SK-N-SH treated with all-trans-retinoic acid at 6 μM for 48 hours (cell line): ENCODE results near the gene ENTR1.

ENCODE experiments used
- ATAC-seq: fragments of 200-7000 bp; cut with Tn5 transposase; 3 replicates; pipeline ENCODE4 v1.9.1; 2020; ENCODE audit warnings: mild to moderate bottlenecking, moderate library complexity
- ARNTL ChIP-seq: fragments of 450-650 bp; formaldehyde crosslinking; IDR thresholded peaks from 2 replicates; pipeline ENCODE4 v1.5.0; 2020; ENCODE audit warnings: low read depth, mild to moderate bottlenecking, moderate library complexity, borderline replicate concordance
- BACH2 ChIP-seq: fragments of 250-450 bp; sonication (Bioruptor Pico); IDR thresholded peaks from 2 replicates; pipeline ENCODE4 v1.9.0; 2021; ENCODE audit warnings: mild to moderate bottlenecking, borderline replicate concordance
- CREB5 ChIP-seq: fragments of 250-450 bp; sonication (Bioruptor Pico); IDR thresholded peaks from 2 replicates; pipeline ENCODE4 v1.5.1; 2020; ENCODE audit warnings: low read depth, mild to moderate bottlenecking, moderate library complexity
- CSDC2 ChIP-seq: fragments of 250-450 bp; sonication (Bioruptor Pico); IDR thresholded peaks from 2 replicates; pipeline ENCODE4 v1.5.0; 2020; ENCODE audit warnings: mild to moderate bottlenecking, moderate library complexity
- ESRRG ChIP-seq: fragments of 250-450 bp; sonication (Bioruptor Pico); IDR thresholded peaks from 2 replicates; pipeline ENCODE4 v1.6.1; 2021; ENCODE audit warnings: mild to moderate bottlenecking
- GLIS3 ChIP-seq: fragments of 250-450 bp; sonication (Bioruptor Pico); IDR thresholded peaks from 2 replicates; pipeline ENCODE4 v1.5.0; 2020; ENCODE audit warnings: mild to moderate bottlenecking, moderate library complexity
- ISL1 ChIP-seq: fragments of 250-450 bp; sonication (Bioruptor Pico); IDR thresholded peaks from 2 replicates; pipeline ENCODE4 v2.1.2; 2022; ENCODE audit warnings: mild to moderate bottlenecking, moderate library complexity
- OSR1 ChIP-seq: fragments of 250-450 bp; sonication (Bioruptor Pico); IDR thresholded peaks from 2 replicates; pipeline ENCODE4 v1.8.0; 2022; ENCODE audit warnings: moderate library complexity, mild to moderate bottlenecking, inconsistent platforms
- PATZ1 ChIP-seq: fragments of 250-450 bp; sonication (Bioruptor Pico); IDR thresholded peaks from 2 replicates; pipeline ENCODE4 v1.8.0; 2020; ENCODE audit warnings: mild to moderate bottlenecking, moderate library complexity, borderline replicate concordance
- POU6F1 ChIP-seq: fragments of 250-450 bp; sonication (Bioruptor Pico); IDR thresholded peaks from 2 replicates; pipeline ENCODE4 v1.8.0; 2021; ENCODE audit warnings: low read depth, mild to moderate bottlenecking, moderate library complexity, borderline replicate concordance
- PPARA ChIP-seq: fragments of 250-450 bp; sonication (Bioruptor Pico); IDR thresholded peaks from 2 replicates; pipeline ENCODE4 v1.5.0; 2020; ENCODE audit warnings: mild to moderate bottlenecking, borderline replicate concordance
- RARB ChIP-seq: fragments of 250-450 bp; sonication (Bioruptor Pico); IDR thresholded peaks from 2 replicates; pipeline ENCODE4 v1.8.0; 2021; ENCODE audit warnings: mild to moderate bottlenecking, moderate library complexity
- SNAI2 ChIP-seq: fragments of 250-450 bp; sonication (Bioruptor Pico); IDR thresholded peaks from 2 replicates; pipeline ENCODE4 v1.5.0; 2020; ENCODE audit warnings: mild to moderate bottlenecking, moderate library complexity
- TCF4 ChIP-seq: fragments of 250-450 bp; sonication (Bioruptor Pico); IDR thresholded peaks from 2 replicates; pipeline ENCODE4 v1.8.0; 2021; ENCODE audit warnings: mild to moderate bottlenecking, moderate library complexity, borderline replicate concordance
- TOX ChIP-seq: fragments of 250-450 bp; sonication (Bioruptor Pico); IDR thresholded peaks from 2 replicates; pipeline ENCODE4 v1.8.0; 2021; ENCODE audit warnings: mild to moderate bottlenecking, moderate library complexity, borderline replicate concordance
- TSHZ2 ChIP-seq: fragments of 250-450 bp; sonication (Bioruptor Pico); IDR thresholded peaks from 2 replicates; pipeline ENCODE4 v1.5.0; 2020; ENCODE audit warnings: mild to moderate bottlenecking, moderate library complexity
- ZC3H10 ChIP-seq: fragments of 250-450 bp; sonication (Bioruptor Pico); IDR thresholded peaks from 2 replicates; pipeline ENCODE4 v1.5.1; 2021; ENCODE audit warnings: mild to moderate bottlenecking, moderate library complexity
- ZFP3 ChIP-seq: fragments of 250-450 bp; sonication (Bioruptor Pico); IDR thresholded peaks from 2 replicates; pipeline ENCODE4 v1.5.0; 2020; ENCODE audit warnings: mild to moderate bottlenecking, moderate library complexity
- ZFP30 ChIP-seq: fragments of 450-650 bp; formaldehyde crosslinking; IDR thresholded peaks from 2 replicates; pipeline ENCODE4 v1.5.0; 2022; ENCODE audit warnings: mild to moderate bottlenecking, moderate library complexity
- ZNF565 ChIP-seq: fragments of 450-650 bp; formaldehyde crosslinking; conservative IDR thresholded peaks from 2 replicates; pipeline ENCODE4 v1.5.0; 2020; ENCODE audit warnings: low read depth, mild to moderate bottlenecking, moderate library complexity
- ZNF70 ChIP-seq: fragments of 450-650 bp; formaldehyde crosslinking; IDR thresholded peaks from 2 replicates; pipeline ENCODE4 v1.5.0; 2020; ENCODE audit warnings: mild to moderate bottlenecking, moderate library complexity
- ZNF8 ChIP-seq: fragments of 450-650 bp; formaldehyde crosslinking; IDR thresholded peaks from 2 replicates; pipeline ENCODE4 v1.5.0; 2020; ENCODE audit warnings: mild to moderate bottlenecking, moderate library complexity
- TF ChIP-seq, protein P1 (sequence below): fragments of 250-450 bp; sonication (Bioruptor Pico); IDR thresholded peaks from 2 replicates; pipeline ENCODE4 v1.5.1; 2021; ENCODE audit warnings: mild to moderate bottlenecking, moderate library complexity

ENTR1 gene

DNA sequence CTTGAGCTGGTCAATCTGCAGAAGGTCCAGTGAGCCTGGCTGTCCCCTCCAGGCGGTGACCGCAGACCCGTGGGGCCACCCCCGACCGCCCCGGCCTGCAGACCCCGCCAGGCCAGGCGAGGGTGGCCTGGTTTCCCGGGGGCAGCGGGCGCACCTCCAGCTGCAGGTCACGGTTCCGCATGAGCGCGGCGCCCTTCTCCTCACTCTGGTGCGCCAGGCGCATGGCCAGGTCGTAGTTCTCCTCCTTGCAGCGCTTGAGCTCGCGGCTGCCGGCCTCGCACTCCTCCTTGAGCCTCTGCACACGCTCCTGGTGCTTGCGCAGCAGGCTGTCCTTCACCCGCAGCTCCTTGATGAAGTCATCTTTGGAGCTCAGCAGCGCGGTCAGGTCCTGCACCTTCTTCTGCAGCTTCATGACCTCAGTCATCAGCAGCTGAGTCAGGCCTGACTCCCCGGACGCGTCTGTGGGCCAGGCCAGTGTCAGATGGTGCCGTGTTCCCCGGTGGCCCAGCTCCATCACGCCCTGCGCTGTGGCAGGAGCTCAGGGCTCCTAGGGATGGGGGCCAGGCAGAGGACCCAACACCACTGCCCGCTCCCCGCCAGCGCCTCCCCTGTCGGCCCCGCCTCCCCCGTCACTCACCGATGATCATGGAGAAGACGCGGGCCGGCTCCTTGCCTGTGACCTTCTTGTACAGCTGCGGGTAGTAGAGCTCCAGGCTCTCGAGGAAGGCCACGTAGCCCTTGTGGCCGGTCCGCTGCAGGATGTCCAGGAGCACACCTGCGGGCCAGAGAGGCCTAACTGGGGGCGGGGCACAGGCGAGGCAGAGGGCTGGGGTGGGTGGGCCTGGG lies 39.5 kb downstream of the ENTR1 start:
- no peak for TF ChIP-seq GLIS3 (CRISPR knock-in tag)
- TF ChIP-seq POU6F1: no peak
- no peak for TF ChIP-seq PATZ1 (CRISPR knock-in tag)
- TF ChIP-seq RARB (CRISPR knock-in tag): no peak
- no peak for TF ChIP-seq TSHZ2 (CRISPR knock-in tag)
- no peak for TF ChIP-seq ZFP3 (CRISPR knock-in tag)
- no peak for TF ChIP-seq ZFP30 (CRISPR knock-in tag)
- no peak for TF ChIP-seq CSDC2 (CRISPR knock-in tag)
- no peak for TF ChIP-seq ZNF8 (CRISPR knock-in tag)
- TF ChIP-seq ZNF565: no peak
- no peak for TF ChIP-seq ESRRG (CRISPR knock-in tag)
- TF ChIP-seq, protein P1, sequence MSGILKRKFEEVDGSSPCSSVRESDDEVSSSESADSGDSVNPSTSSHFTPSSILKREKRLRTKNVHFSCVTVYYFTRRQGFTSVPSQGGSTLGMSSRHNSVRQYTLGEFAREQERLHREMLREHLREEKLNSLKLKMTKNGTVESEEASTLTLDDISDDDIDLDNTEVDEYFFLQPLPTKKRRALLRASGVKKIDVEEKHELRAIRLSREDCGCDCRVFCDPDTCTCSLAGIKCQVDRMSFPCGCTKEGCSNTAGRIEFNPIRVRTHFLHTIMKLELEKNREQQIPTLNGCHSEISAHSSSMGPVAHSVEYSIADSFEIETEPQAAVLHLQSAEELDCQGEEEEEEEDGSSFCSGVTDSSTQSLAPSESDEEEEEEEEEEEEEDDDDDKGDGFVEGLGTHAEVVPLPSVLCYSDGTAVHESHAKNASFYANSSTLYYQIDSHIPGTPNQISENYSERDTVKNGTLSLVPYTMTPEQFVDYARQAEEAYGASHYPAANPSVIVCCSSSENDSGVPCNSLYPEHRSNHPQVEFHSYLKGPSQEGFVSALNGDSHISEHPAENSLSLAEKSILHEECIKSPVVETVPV (CRISPR knock-in tag): no peak
- ATAC-seq: no peak

DNA sequence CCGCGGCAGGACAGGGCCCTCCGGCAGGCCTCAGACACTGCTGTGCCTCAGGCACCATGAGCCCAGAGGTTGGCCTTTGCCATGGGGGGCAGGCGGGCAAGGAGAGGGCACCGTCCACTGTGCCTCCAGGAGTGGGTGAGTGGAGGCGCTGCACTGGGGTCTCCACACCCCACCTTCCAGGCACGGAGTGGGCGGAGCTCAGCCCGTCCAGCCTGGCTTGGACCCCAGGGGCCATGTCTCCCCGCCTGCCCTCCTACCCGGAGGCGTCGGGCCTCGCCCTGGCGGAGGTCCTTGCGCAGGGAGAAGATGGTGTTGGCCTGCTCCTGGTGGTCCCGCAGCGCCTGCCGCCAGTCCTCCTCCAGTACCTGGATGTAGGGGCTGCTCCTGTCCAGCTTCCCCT lies 40.4 kb downstream of the ENTR1 start:
- no peak for TF ChIP-seq ZFP3 (CRISPR knock-in tag)
- no peak for TF ChIP-seq ZNF70 (CRISPR knock-in tag)
- no peak for TF ChIP-seq CSDC2 (CRISPR knock-in tag)
- no peak for TF ChIP-seq PPARA (CRISPR knock-in tag)
- TF ChIP-seq CREB5 (CRISPR knock-in tag): no peak
- TF ChIP-seq POU6F1: no peak
- no peak for TF ChIP-seq ZFP30 (CRISPR knock-in tag)
- no peak for TF ChIP-seq ARNTL
- no peak for TF ChIP-seq TSHZ2 (CRISPR knock-in tag)
- TF ChIP-seq OSR1 (CRISPR knock-in tag): no peak
- TF ChIP-seq ZNF565: no peak
- TF ChIP-seq BACH2 (CRISPR knock-in tag): no peak
- TF ChIP-seq GLIS3 (CRISPR knock-in tag): no peak
- no peak for TF ChIP-seq RARB (CRISPR knock-in tag)
- no peak for TF ChIP-seq SNAI2
- TF ChIP-seq TCF4 (CRISPR knock-in tag): no peak
- no peak for TF ChIP-seq ZC3H10 (CRISPR knock-in tag)
- no peak for TF ChIP-seq PATZ1 (CRISPR knock-in tag)
- no peak for TF ChIP-seq ISL1 (CRISPR knock-in tag)
- TF ChIP-seq TOX (CRISPR knock-in tag): no peak
- ATAC-seq: no peak
